Activated CD8-positive, alpha-beta memory T cell treated with anti-CD3 and anti-CD28 coated beads, Interleukin-2, amount 50 U/mL, for 24 hours (primary cell): ENCODE data around the gene DGKI.
"Not testable (repeated sequence)": the region's sequence is repeated elsewhere in the genome, so short reads cannot be mapped to it uniquely, and the experiment has no call there.

Experiments
- DNase-seq: peaks from one replicate; pipeline ENCODE4 v3.0.0-alpha.2; 2020; ENCODE audit errors: extremely low read depth

Gene DGKI

DNA sequence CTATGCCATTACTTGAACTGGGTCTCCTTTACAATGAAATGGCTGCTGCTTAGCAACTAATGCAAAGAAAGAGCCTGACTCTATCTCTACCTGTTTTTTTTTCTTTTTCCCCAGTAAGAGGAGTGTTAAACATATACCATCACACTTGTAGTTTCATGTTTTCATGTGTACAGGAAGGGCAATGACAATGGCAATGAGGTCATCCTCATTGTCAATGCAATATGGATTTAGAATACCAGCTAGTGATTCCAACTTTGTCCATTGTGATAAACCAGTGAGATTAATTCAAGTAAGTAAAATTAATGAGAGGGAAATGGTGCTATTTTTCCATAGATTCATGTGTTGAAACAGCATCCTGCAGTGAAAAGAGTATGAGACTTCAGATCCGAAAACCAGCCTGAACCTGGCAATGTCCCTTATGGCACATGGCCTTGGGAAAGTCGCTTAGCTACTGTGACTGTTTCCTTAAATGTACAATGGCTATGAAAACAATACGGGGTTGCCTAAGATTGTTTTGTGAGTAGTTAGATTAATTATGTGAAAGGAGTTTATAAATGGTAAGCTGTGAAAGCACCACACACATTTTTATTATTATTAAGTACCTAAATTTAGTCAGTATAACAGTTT, 11.2 kb downstream of the DGKI start:
- no peak for DNase-seq

DNA sequence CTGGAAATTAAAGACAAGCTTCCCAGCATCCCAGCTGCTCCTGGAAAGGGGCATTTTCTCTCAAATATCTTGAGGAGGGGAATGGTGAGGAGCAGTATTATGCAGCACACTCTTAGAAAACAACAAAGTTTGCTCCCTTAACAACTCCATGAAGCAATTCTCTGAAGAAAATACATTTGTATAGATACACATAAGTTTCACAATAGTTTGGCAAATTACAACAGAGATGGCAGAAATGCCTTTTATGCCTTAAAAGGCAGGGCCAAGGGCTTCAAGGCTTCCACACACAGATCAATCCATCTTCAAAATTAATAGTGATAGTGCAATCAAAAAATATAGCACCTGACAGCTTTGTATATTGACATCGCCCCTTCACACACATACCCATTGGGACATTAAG, 12.2 kb downstream of the DGKI start:
- no peak for DNase-seq

DNA sequence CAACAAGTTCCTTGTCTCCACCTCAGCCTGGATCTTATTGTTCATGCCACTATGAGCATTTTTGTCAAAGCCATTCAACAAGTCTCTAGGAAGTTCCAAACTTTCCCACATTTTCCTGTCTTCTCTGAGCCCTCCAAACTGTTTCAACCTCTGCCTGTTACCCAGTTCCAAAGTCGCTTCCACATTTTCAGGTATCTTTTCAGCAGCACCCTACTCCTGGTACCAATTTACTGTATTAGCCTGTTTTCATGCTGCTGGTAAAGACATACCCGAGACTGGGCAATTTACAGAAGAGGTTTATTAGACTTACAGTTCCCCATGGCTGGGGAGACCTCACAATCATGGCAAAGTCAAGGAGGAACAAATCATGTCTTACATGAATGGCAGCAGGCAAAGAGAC, 13.8 kb downstream of the DGKI start:
- not testable (repeated sequence) for DNase-seq

DNA sequence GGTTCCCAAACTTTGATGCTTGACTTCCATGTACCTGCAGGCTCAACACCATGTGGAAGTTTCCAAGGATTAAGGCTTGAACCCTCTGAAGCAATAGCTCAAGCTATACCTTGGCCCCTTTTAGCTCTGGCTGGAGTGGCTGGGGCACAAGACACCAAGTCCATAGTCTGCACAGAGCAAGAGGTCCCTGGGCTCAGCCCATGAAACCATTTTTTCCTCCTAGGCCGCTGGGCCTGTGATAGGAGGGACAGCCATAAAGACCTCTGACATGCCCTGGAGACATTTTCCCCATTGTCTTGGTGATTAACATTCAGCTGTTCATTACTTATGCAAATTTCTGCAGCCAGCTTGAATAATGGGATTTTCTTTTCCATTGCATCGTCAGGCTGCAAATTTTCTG, 14.4 kb downstream of the DGKI start:
- no peak for DNase-seq

DNA sequence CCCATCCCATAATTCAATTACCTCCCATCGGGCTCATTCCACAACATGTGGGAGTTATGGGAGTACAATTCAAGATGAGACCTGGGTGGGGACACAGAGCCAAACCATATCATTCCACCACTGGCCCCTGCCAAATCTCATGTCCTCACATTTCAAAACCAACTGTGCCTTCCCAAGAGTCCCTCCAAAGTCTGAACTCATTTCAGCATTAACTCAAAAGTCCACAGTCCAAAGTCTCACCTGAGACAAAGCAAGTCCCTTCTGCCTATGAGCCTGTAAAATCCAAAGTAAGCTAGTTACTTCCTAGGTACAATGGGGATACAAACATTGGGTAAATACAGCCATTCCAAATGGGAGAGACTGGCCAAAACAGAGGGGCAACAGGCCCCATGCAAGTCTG, 15.2 kb downstream of the DGKI start:
- DNase-seq, result not testable (repeated sequence)

DNA sequence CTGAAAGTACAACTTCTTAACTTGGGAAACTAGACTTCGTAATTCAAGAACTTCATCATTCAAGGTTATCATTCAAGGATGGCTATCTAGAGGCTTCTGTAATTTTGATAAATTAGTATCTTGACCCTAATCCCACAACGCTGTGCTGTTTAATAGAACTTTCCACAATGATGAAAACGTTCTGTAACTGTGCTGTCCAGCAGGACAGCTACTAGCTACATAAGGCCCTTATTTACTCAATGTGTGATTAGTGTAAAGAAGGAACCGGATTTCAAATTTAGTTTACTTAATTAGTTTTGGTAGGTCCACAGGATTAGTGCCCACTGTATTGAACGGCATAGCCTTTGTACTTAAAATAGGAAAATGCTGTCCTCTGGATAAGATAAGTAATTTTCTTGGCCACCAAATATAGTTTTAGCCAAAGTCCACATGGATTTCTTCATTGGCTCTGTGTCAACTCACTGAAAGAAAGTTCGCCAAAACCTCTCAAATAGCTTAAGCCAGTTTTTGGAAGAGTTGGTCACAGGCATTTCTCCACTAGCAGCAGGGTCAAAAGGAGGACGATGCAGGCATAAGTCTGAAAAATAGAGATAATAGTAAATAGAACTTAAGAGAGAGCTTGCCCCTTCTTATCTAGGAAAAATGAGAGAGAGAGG, 17.3 kb downstream of the DGKI start:
- DNase-seq, result no peak

DNA sequence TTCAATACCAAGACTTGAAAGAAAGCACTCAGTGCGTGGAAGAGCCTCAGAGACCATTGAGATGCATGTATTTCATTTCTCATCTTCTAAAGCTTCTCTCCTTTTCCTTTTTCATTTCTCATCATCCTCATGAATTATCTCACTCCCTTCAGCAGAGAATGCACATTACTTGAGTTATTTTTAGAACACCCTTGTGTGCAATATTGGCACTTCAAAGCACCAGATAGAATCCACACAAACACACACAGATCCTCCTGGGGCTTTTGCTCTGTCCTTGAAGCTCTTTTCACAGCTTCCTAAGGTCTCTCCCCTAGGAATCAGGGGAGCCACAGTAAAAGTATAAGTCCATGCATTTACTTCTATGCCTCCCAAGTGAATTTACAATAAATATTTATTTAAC, 18.3 kb downstream of the DGKI start:
- DNase-seq, result no peak

DNA sequence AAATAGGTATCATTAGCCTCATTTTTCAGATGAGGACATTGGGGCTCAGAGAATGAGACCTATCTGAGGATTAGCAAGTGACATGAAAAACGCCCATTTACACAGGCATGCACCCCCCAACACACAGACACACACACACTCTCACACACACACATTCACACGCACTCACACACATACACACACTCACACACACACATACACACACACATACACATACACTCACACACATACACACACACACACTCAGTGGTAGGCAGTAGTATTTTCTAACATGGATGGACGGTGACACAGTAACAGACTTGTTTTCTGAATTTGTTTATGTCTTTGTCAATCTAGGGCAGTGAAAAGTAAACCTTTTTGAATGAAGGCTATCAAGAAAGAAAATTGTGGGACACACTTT, 21.3 kb downstream of the DGKI start:
- DNase-seq, result no peak

DNA sequence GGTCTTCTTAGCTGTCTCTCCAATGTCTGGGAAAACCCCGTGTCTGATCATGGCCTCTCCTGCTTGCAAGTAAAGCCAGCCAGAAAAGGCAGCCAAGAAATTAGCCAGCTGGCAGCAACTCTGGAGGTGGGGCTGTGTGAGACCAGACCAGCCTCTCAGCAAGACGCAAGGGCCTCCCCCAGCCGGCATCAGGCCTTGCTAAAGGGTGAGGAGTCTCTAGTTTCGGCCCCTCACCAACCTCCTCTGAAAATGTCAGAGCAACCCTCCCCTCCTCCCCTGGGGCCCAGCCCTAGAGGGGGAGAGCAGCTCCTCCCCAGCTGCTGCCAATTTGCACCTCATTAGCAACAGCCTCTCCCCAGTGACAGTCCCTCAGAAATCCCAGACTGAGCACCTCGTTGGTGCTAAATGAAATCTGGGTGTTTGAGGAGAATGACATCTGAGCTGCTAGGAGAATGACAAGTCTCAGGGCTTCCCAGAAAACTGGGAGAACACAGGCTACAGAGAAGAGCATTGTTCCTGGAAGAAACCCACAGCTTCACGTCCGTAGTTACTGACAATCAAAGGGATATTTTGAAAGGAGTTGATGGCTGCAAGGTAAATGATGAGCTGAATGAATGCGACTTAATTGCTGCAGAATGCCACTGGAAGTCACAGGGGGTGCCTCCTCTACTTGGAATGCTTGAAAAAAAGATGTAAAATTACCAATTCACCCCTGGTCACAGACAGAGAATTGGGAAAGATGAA, 25.9 kb downstream of the DGKI start:
- no peak for DNase-seq

DNA sequence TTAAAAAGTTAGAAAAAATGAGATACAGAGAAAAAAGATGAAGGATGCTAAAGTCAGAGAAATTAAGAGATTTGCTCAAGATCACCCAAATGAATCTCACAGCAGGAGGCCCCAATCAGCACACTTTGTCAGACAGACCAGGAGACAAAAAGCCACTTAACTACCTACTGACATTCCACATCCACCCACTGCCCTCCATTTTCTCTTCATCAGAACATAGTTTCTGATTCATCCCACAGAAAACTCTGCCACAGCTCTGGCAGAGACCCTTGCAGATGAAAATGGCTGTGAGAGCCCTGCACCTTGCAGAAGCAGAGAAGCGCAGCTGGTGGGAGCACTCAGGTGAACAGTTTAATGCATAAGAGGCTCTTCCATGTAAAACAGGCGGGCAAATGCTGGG, 26.6 kb downstream of the DGKI start:
- DNase-seq, result no peak

DNA sequence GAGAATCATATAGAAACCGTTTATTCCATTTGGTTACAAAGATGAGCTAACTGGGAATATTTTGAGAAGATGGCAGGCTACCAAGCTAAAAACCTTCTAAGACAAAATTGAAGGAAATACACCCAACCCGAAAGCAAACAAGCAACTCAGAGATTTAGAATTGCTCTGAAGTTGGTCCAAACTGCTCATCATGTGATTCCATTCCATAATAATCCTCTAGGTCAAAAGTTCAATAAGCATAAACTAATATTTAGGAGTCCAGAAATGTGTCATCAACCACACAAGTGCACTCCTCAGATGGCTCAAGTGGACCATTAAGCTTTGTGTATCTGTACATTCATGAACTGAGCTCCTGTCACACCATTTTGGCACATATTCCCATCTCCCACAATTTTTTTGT, 28.7 kb downstream of the DGKI start:
- no peak for DNase-seq

DNA sequence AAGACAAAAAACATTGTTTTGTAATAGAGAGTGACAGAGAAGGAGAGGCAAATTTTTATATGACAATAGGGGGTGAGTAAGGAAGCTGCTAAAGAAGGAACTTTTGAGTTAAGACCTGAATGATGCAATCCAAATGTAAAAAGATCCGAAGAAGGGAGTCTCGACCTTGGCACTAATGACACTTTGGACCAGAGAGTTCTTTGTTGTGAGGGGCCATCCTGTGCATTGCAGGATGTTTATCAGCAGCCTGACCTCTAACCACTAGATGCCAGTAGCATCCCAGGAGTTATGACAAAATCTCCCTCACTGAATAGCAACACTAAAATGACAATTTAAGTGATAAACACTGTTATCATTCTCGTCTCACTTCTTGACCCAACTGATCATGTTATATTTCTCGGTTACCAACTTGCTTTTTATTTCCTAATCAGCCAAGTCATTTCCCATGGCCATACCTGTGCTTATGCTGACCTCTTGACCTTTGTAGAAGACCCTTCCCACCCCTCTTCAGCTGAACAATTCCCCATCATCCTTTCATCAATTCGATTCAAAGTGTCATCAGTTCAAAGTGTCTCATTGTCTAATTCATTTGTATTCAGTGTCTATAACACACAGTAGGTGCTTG, 30.0 kb downstream of the DGKI start:
- DNase-seq, result no peak

DNA sequence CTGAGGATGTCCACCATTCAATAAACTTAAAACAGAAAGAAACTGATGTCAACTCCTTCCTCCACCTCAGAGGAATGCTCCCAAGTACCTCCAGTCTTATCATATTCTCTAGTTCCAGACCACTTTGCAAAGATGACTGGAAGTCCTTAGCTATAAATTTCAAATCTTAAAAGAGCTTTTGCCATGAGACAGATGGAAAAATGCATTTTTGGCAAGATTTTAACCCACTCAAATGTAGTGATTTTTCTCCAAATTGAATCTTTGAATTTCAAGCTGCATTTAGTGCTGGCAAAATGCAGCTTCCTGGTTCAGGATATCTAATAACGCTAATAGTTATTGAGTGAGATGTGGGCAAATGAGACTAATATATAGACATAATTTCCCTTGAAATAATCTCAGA, 33.2 kb downstream of the DGKI start:
- DNase-seq, result no peak

DNA sequence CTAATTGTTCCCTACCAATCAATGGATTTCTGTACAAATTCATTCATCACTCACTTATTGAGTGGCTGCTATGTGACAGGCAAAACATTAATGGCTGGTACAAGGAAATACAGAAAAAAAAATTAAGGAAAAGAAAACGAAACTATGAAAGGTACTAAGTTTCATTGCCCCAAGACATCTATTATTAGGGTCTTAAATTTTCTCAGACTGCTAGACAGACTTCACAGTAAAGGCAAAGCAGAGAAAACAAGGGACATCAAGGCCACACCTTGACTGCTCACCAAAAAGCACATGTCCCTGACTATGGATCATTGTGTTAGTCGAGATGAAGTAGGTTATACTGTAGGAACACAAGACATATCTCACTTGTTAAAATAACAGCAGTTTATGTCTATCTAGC, 36.5 kb downstream of the DGKI start:
- DNase-seq, result no peak

DNA sequence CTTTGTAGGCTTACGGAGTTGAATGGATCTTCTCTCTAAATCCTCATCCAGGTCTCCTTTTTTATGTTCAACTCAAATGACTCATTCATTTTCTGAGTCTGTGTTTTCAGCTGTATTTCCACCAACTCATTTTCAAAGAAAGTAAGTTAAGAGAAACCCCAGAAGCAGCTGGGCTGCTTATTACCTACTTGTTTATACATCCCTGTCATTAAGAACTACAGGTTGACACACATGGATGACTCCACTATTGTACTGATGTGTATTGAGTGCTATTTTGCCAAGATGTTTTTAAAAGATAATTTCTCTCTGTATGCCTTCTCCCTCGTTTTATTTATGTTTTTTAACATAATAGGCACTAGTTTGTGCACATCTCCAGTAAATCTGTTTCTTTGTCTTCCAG, 41.9 kb downstream of the DGKI start:
- DNase-seq, result no peak

DNA sequence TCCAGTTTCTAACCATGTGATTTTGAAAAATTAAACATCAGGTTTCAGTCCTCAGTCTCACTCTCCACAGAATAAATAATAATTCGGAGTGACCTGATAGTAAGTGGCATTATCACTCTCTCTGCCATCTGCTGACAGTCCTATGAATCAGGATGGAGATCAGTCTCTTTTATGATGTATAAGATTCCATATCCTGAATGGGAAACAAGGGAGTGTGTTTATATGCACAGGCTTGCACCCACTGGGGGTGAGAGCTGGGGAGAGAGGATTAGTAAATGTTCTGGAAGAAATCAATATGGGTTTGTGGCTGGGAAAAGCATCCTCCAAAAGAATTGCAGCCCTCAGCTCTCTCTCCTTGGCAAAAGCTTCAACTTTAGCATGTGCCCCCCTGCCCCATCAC, 45.3 kb downstream of the DGKI start:
- DNase-seq, result no peak

DNA sequence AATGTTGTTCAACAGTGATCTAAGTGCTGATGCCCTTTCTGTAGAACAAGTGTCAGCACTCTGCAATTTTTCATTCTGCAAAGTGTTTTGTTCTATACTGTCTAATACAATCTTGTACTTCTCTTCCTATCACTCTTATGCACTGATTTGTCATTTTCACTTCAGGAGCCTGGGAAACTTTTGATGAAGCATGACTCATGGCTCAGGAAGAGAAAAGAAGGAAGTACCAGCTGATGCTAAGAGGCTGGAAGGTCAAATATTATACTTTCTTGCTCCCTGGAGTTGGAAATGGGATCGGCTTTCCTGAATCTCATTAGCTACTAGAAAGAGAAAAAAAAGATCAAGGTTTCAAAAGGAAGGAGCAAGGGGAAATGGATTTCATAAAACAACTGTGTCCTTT, 45.8 kb downstream of the DGKI start:
- DNase-seq, result no peak

DNA sequence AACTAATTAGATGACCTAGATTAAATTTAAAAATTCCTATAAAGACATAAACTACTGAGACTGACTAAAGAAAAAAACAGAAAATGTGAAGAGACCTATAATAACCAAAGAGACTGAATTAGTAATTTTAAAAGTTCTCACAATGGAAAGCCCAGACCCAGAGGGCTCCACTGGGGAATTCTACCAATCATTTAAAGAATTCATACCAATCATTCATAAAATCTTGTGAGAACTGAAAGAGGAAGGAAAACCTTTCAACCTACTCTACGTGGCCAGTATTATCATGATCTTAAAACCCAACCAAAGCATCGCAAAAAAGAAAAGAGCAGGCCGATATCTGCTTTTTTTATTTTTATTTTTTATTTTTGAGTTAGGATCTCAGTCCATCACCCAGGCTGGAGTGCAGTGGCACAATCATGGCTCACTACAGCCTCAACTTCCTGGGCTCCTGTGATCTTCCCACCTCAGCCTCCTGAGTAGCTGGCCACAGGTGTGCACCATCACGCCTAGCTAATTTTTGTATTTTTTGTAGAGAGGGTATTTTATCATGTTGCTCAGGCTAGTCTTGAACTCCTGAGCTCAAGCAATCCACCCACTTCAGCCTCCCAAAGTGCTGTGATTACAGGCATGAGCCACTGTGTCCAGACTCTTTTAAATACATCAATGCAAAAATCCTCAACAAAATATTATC, 48.6 kb downstream of the DGKI start:
- no peak for DNase-seq

DNA sequence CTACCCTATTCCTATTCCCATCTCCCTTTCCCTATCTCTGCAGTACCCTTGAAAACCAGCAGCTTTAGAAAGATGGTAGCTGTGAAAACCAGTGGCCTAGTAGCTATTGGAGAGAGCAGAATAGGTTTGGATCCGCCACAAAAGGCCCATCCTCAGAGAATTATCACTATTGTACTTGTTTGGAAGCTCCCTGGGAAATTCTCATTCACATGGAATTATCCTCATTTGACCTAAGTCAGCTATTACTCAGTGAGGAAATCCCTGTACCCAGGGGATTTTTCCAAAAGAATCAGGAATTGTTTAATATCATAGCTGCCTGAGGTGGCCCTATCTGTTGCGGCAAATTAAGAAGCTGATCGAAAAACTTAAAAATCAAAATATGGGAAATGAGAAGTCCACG, 51.6 kb downstream of the DGKI start:
- no peak for DNase-seq

DNA sequence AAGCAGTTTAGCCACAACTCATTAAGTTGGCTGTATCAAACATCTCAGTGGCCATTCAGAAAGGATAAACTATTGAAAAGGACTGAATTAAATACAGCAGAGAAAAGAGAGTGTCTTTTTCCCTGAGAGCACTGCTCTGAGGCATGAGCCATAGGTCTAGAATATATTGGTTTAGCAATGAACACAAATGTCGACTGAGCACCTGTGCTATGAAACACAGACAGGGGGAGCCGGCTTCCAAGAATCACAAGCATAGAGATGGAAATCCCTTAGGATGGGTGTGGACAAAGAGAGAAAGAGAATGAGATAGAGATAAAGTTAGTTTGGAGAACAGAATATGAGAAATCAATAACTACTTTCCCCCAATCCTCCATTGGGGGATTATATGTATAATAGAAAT, 54.8 kb downstream of the DGKI start:
- no peak for DNase-seq

DNA sequence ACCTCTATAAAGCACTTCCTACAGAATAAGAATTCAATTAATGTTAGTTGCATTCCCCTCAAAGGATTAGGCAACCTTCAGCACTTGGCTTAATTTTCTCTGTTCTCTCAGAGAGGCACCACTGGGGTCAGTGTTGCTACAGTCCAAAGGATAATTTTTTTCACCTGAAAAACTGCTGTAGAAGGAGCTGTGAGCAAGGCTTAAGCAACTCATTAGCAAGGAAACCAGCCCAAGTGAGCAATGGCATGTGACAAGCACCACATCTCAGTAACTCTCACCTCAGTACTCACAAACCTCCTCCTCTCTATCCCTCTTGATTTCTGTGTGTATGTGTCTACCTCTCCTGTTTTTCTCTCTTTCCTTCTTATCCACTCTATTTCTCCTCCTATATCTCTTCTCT, 55.9 kb downstream of the DGKI start:
- no peak for DNase-seq

DNA sequence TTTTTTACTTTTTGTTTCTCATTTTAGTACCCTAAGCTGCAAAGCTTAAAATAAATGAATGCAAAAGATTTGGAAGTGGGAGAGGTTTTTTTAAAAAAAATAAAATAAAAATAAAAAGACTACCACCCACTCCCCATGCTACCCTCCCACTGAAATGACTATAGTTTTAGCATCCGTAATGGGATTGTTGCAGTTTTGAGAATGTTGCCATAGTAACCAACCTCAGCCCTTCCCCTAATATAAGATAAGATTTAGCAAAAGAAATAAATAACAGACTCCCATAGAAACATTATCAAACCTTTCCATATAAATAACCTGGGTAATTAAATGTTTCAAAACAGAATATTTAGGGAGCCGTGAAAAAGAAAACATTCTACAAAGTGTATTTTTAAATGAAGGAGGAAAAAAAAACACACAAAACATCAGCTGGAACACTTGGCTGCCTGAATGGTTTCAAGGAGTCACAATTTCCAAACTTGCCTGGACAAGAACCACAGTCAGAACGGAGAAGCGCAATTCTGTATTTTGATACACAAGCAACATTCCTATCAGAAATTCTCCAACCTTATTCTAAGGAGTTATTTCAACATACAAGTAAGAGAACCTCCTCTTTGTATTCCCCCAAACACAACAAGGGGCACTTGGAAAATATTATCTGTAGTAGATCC, 57.4 kb downstream of the DGKI start:
- DNase-seq, result no peak
